ENCODE data around the gene ITGAD.

- TF ChIP-seq CTCF (conservative IDR thresholded peaks at IDR 0.05; ENCODE audit: low read depth, low read length), result no peak
- TF ChIP-seq EZH2 (IDR thresholded peaks at IDR 0.05; ENCODE audit: borderline replicate concordance, low read depth, low read length, poor library complexity, severe bottlenecking), result no peak
These were observed 80.3 kb downstream of the ITGAD start for GRCh38 chr16:31473264-31473984.

All from A673 (cell line).